ENCODE measurements around the gene ERC2. TPM values are rescaled to one million over a fixed set of nuclear protein-coding genes. Genes with fewer than 3 reads are reported as not detected.

ERC2 gene
- total RNA-seq, 2 donors from 2014 or later, result 0.21 to 0.30 TPM

GRCh38 chr3:55751730-55752129 lies 716.5 kb downstream of the ERC2 start:
- Histone ChIP-seq H3K27ac (no peak overlapping the region), H3K9ac (ENCODE audit: low read depth in 2 of 2, low read length in 2 of 2) (no peak overlapping the region), H3K36me3 (no peaks in the 10 kb centered on the region), H3K9me3 (no peaks in the 10 kb centered on the region), H3K4me3 (no peak overlapping the region), H3K27me3 (no peaks in the 10 kb centered on the region), H3K4me1 (no peaks in the 10 kb centered on the region)
- TF ChIP-seq CTCF (IDR thresholded peaks at IDR 0.05), result no peak
- intact Hi-C loops (cut with DNase I), result no loop called here
- DNase-seq, result no peak

- H3K9ac ChIP-seq (ENCODE audit: low read depth in 2 of 2, low read length in 2 of 2), result no peak overlapping the region
- peak; percentile 32 for DNase-seq
- no peaks in the 10 kb centered on the region for H3K27me3 ChIP-seq
- H3K4me3 ChIP-seq, result no peak overlapping the region
- intact Hi-C loops (cut with DNase I), result no loop called here
- no peaks in the 10 kb centered on the region for H3K4me1 ChIP-seq
- no peak for TF ChIP-seq CTCF (IDR thresholded peaks at IDR 0.05)
- H3K9me3 ChIP-seq, result no peaks in the 10 kb centered on the region
- H3K27ac ChIP-seq, result no peak overlapping the region
- no peaks in the 10 kb centered on the region for H3K36me3 ChIP-seq
Observed at GRCh38 chr3:55750525-55750924, 717.7 kb downstream of the ERC2 start.

GRCh38 chr3:55749036-55749435 lies 719.2 kb downstream of the ERC2 start:
- H3K4me3 ChIP-seq, result no peak overlapping the region
- intact Hi-C loops (cut with DNase I), result no loop called here
- TF ChIP-seq CTCF (IDR thresholded peaks at IDR 0.05), result no peak
- H3K9me3 ChIP-seq, result no peaks in the 10 kb centered on the region
- H3K9ac ChIP-seq (ENCODE audit: low read depth in 2 of 2, low read length in 2 of 2), result no peak overlapping the region
- no peaks in the 10 kb centered on the region for H3K27me3 ChIP-seq
- H3K36me3 ChIP-seq, result no peaks in the 10 kb centered on the region
- no peak for DNase-seq
- H3K27ac ChIP-seq, result no peak overlapping the region
- no peaks in the 10 kb centered on the region for H3K4me1 ChIP-seq

GRCh38 chr3:55746808-55747413 lies 721.4 kb downstream of the ERC2 start:
- no peaks in the 10 kb centered on the region for H3K36me3 ChIP-seq
- H3K27ac ChIP-seq, result no peak overlapping the region
- H3K4me1 ChIP-seq, result no peaks in the 10 kb centered on the region
- H3K9ac ChIP-seq (ENCODE audit: low read depth in 2 of 2, low read length in 2 of 2), result no peak overlapping the region
- H3K27me3 ChIP-seq, result no peaks in the 10 kb centered on the region
- intact Hi-C loops (cut with DNase I), result no loop called here
- peak; percentile 13 for TF ChIP-seq CTCF (IDR thresholded peaks at IDR 0.05)
- H3K4me3 ChIP-seq, result no peak overlapping the region
- DNase-seq, result no peak
- H3K9me3 ChIP-seq, result no peaks in the 10 kb centered on the region

GRCh38 chr3:55742832-55743136 lies 725.5 kb downstream of the ERC2 start:
- Histone ChIP-seq H3K36me3 (no peaks in the 10 kb centered on the region), H3K9ac (ENCODE audit: low read depth in 2 of 2, low read length in 2 of 2) (no peak overlapping the region), H3K27me3 (no peaks in the 10 kb centered on the region), H3K4me1 (no peaks in the 10 kb centered on the region), H3K9me3 (no peaks in the 10 kb centered on the region), H3K27ac (no peak overlapping the region), H3K4me3 (no peak overlapping the region)
- TF ChIP-seq CTCF (IDR thresholded peaks at IDR 0.05), result no peak
- intact Hi-C loops (cut with DNase I), result no loop called here
- no peak for DNase-seq
